HG03460 (cell line): Measurements from ENCODE around the gene FARSB.
A peak's percentile ranks its signal among the peaks of the same experiment; 100 is the strongest.

ENCODE experiments used
- ATAC-seq: cut with Tn5 transposase; IDR thresholded peaks from one replicate; pipeline ENCODE4 v1.9.1; 2021; ENCODE audit not compliant: unreplicated experiment

FARSB gene

DNA sequence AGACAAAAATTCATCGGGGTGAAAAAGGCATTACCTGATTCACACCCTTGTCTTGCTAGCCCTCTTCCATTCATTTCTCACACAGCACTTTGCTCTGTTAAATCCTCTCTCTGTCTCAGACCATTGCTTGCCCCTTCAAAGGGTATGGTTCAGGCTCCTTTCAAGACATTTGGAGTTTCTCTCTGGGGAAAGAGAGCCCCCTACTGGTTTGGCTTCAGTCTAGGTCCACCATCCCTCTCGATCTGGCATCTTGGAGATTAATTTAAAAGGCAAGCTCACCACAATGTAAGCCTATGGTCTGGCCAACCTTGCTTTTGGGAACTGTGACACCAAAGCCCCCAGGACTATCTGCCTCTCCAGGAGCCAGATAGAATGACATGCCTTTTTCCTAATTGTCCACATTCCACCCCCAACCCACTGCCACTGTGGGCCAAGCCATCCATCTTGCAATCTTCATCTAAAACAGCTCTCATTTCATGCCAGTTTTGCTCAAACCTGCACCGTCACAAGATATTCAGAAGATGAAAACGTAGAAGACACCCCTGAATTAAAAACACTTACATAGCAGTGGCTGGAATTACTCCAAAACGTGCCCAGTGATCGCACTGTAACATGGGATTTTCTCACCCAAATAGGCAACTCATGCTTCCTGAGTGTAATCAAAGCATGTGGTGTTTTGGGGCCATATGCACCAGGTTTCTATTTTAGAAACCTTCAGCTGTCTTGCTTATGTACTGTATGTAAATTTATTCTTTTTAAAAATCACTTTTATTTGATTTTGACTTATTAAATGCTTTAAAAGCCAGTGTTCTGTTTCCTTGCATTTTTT lies 93.9 kb downstream of the FARSB start:
- peak; percentile 67 for ATAC-seq

GRCh38 chr2:222561151-222561550 lies 94.7 kb downstream of the FARSB start:
- no peak for ATAC-seq

GRCh38 chr2:222554517-222554916 lies 101.4 kb downstream of the FARSB start:
- ATAC-seq = no peak

DNA sequence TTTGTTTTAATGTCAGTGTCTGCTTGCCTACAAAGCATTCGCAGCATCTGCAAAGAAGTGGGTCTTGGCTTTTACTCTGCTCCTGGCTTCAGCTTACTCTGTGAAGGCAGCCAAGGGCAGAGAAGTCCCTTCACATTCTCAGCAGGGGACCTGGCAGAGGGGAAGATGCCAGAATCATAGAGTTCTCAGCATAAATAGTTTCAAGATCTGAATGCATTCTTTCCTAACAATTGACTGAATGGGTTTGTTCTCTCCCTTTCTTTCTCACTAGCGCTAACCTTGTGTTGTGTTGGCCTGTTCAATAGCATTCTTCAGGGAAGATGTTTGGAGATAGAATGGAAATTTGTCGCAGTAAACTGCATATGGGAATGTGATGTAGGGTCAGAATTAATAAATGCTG lies 106.9 kb downstream of the FARSB start:
- no peak for ATAC-seq

- ATAC-seq = no peak
Measured at GRCh38 chr2:222547083-222547482, 108.8 kb downstream of the FARSB start.

GRCh38 chr2:222545823-222546795 lies 109.8 kb downstream of the FARSB start:
- ATAC-seq = no peak

GRCh38 chr2:222544661-222545060 lies 111.2 kb downstream of the FARSB start:
- ATAC-seq = no peak

DNA sequence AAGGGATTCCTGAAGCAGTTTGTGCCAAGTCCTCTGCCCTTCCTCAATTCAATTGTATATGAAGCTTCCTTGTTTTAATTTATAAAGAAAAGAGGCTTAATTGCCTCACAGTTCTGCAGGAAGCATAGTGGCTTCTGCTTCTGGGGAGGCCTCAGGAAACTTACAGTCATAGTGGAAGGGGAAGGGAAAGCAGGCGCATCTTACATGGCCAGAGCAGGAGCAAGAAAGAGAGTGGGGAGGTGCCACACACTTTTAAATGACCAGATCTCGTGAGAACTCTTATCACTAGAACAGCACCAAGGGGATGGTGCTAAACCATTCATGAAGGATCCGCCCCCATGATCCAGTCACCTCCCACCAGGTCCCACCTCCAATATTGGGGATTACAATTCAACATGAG lies 117.4 kb downstream of the FARSB start:
- ATAC-seq = no peak

- no peak for ATAC-seq
Measured at GRCh38 chr2:222535477-222535876, 120.4 kb downstream of the FARSB start.

DNA sequence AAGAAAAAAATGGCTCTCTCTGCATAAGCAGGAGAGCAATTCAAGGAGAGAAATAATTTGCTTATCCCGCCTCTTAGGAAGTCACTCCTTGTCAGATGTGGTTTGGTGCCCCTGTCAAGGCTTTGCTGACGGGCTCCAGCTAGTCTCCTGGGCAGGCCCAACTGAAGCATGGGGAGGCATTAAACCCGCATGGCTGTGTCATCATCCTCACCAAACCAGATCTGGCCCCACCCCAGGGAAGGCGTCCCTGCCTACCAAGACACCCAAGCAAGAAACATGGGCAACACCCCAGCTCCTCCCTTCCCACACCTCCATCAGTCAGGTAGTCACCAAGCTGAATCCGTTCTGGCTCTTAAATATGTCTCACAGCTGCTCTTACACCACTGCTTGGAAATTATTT lies 123.6 kb downstream of the FARSB start:
- no peak for ATAC-seq

GRCh38 chr2:222526480-222527277 lies 129.2 kb downstream of the FARSB start:
- ATAC-seq = no peak

- no peak for ATAC-seq
Measured at GRCh38 chr2:222525811-222526210, 130.1 kb downstream of the FARSB start.

DNA sequence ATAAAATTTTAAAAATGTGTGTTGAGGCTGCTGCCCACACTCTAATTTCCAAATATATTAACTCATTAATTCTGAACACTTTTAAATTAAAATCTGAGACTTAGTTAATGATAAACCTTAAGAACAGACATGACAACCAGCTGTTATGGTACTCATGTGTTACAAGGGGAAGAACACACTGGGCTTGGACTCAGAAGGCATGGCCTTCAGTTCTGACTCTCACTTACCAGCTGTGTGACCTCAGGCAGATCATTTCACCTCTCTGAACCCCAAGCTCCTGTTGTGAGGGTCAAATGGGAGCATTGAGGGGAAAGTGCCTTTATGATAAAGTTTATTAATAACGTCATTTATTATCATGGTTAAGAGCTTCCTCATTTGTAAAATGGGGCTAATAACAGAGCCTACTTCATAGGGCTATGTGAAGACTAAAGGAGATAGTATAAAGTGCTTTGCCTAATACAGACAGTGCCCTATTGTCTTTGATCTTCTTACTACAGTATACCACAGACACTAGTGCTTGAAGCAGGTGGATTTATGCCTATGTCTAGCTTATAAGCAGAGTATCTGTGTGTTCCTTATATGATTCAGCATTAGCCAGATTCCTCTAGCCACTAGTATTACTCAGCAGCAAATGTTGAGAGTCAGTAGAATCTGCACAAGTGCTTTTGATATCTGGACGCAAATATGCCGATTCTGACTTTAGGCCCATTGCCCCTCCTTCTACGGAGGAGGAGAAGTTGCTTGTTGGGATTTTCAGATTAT lies 131.9 kb downstream of the FARSB start:
- peak; percentile 62 for ATAC-seq

DNA sequence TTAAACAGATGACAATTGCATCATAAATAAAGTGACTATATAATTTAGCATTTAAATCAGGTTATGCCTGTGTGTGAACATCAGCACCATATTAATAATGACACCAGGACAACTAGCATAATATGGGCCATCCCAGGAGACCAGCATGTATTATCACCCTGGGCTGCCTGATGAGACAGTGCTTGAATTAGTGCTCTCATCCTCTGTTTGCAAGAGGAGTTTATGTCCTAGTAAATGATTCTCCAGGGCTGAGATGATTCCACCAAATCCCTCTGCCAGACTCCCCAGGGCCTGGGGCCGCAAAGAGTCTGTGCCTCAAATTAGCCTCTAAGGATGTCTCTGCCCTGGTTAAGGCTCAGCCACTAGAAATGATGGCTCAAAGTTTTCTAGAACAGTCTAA lies 133.8 kb downstream of the FARSB start:
- no peak for ATAC-seq

- peak; percentile 62 for ATAC-seq
Measured at GRCh38 chr2:222521099-222521498, 134.8 kb downstream of the FARSB start.
